Measurements from ENCODE around the gene CBLN3.

GRCh38 chr14:24456980-24457379 lies 27.5 kb upstream of the CBLN3 start:
- TF ChIP-seq ZNF274 (IDR thresholded peaks at IDR 0.05; ENCODE audit: low read depth, low read length) (no peak), SUZ12 (IDR thresholded peaks at IDR 0.05; ENCODE audit: extremely low read depth, insufficient read depth, insufficient read length) (no peak), YY1 (IDR thresholded peaks at IDR 0.05; ENCODE audit: insufficient read depth, insufficient read length) (no peak)
